Ascending aorta (tissue), 2 donors: Measurements from ENCODE around the gene RDH16. TPM values are rescaled to one million over a fixed set of nuclear protein-coding genes. Genes with fewer than 3 reads are reported as not detected.
A peak's percentile ranks its signal among the peaks of the same experiment; 100 is the strongest.

Source experiments
- DNase-seq, 2 donors: peaks; one replicate each; pipeline ENCODE4 v3.0.0-alpha.2; 2019; ENCODE audit warnings: low spot score in 2 of 2
- H3K27ac ChIP-seq, 2 donors: fragments of 200-600 bp; sonication (generic); one replicate each; pipeline ENCODE4 v1.5.1; 2016 to 2017; ENCODE audit warnings: mild to moderate bottlenecking in 1 of 2
- H3K27me3 ChIP-seq: fragments of 200-600 bp; sonication (generic); one replicate; pipeline ENCODE4 v1.5.1; 2017
- H3K36me3 ChIP-seq, 2 donors: fragments of 200-600 bp; sonication (generic); one replicate each; pipeline ENCODE4 v1.5.1; 2016
- H3K4me1 ChIP-seq, 2 donors: fragments of 200-600 bp; sonication (generic); one replicate each; pipeline ENCODE4 v1.5.1; 2016 to 2017; ENCODE audit warnings: mild to moderate bottlenecking in 1 of 2
- H3K4me3 ChIP-seq, 2 donors: fragments of 200-600 bp; sonication (generic); one replicate each; pipeline ENCODE4 v1.5.1; 2016 to 2017; ENCODE audit warnings: mild to moderate bottlenecking in 1 of 2
- H3K9me3 ChIP-seq, 2 donors: fragments of 200-600 bp; sonication (generic); one replicate each; pipeline ENCODE4 v1.5.1; 2016
- CTCF ChIP-seq, 3 experiments: fragments of 200-600 bp in 2 of 3; fragments of 450-650 bp in 1 of 3; sonication (generic) in 2 of 3; IDR thresholded peaks; one replicate each; pipeline ENCODE4 v1.5.1; 2016 to 2019; ENCODE audit warnings: antibody characterized with exemption in 3 of 3, mild to moderate bottlenecking in 1 of 3, moderate library complexity in 1 of 3
- intact Hi-C: fragments of 100-400 bp; cut with DNase I; formaldehyde crosslinking; loops from one replicate; pipeline ENCODE4 v1.15.1; 2023
- total RNA-seq: library from RNA; depleted of rRNA; stranded (reverse); fragments of >200 nt; gene quantifications from one replicate; pipeline ENCODE4 v1.1.0, GENCODE V29; 2016

RDH16 gene
- total RNA-seq, 1 donor from 2014 or later: 5.6 TPM

DNA sequence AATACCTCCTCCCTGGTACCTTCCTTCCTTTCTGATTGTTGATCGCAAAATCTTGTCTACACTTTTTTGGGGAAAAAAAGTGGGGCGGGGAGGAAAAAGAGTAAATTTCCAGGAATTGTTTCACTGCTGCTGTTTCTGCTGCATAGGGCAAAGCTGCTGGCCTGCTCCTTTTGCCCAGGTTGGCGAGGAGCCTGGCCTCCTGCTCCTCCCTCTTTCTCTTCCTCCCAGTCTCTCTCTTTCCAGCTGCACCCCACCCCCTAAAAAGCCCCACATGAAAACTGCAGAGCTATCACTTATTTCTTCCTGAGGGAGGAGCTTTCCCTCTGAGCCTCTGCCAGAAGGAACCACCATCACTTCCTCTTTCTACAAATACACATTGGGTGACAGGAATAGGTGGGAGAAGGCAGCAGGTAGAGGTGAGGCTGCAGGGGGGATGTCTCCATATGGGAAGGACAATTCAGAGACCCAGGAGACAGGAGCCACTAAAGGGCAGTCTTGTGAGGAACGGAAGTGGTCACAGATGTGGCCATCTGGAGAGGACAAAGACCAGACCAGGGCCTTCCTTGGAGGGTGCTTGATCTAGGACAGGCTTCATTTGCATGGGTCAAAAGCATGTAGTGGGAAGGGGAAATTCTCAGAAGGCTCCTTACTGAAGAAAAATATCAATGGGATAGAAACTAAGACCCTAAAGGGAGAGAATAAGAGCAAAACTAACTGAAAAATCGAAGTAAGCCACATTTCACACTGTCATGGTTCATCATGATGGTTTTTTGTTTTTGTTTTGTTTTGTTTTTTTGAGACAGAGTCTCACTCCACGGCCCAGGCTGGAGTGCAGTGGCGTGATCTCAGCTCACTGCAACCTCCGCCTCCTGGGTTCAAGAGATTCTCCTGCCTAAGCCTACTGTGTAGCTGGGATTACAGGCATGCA lies 34.2 kb upstream of the RDH16 start:
- Histone ChIP-seq H3K4me1 (no peaks in the 10 kb centered on the region), H3K9me3 (no peaks in the 10 kb centered on the region), H3K36me3 (peaks cover 0 to 11% of the 10 kb centered on the region in 2 donors), H3K27ac (no peak overlapping the region), H3K4me3 (no peak overlapping the region), H3K27me3 (no peaks in the 10 kb centered on the region)
- intact Hi-C loops: no loop called here
- DNase-seq: no peak
- TF ChIP-seq CTCF (IDR thresholded peaks at IDR 0.05): no peak

- H3K27ac ChIP-seq: no peak overlapping the region
- DNase-seq: no peak
- H3K27me3 ChIP-seq: no peaks in the 10 kb centered on the region
- intact Hi-C loops: no loop called here
- no peak for TF ChIP-seq CTCF (IDR thresholded peaks at IDR 0.05)
- H3K4me1 ChIP-seq: no peaks in the 10 kb centered on the region
- peaks cover 0 to 7% of the 10 kb centered on the region in 2 donors for H3K36me3 ChIP-seq
- no peak overlapping the region for H3K4me3 ChIP-seq
- H3K9me3 ChIP-seq: no peaks in the 10 kb centered on the region
Measured at GRCh38 chr12:56990648-56991318, 33.4 kb upstream of the RDH16 start.

DNA sequence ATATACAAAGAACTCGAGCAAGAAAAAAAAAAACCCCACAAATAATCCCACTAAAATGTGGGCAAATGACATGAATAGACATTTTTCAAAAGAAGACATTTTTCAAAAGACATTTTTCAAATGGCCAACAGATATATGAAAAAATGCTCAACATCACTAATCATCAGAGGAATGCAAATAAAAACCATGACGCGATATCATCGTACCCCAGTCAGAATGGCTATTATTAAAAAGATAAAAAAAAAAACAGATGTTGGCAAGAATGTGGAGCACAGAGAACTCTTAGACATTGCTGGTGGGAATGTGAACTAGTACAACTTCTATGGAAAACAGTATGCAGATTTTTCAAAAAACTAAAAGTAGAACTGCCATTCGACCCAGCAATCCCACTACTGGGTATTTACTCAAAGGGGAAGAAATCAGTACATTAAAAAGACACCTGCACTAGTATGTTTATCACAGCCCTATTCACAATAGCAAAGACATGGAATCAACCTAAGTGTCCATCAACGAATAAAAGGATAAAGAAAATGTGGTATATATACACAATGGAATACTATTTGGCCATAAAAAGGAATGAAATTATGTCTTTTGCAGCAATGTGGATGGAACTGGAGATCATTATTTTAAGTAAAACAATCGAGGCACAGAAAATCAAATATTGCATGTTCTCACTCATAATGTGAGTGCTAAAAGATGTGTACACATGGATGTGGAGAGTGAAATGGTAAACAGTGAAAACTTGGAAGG lies 32.6 kb upstream of the RDH16 start:
- intact Hi-C loops: no loop called here
- no peak for DNase-seq
- Histone ChIP-seq H3K4me3 (no peak overlapping the region), H3K36me3 (no peaks in the 10 kb centered on the region), H3K4me1 (no peaks in the 10 kb centered on the region), H3K27me3 (no peaks in the 10 kb centered on the region), H3K27ac (no peak overlapping the region), H3K9me3 (no peaks in the 10 kb centered on the region)
- no peak for TF ChIP-seq CTCF (IDR thresholded peaks at IDR 0.05)

- no peaks in the 10 kb centered on the region for H3K36me3 ChIP-seq
- no peak overlapping the region for H3K27ac ChIP-seq
- H3K4me1 ChIP-seq: no peaks in the 10 kb centered on the region
- no peaks in the 10 kb centered on the region for H3K9me3 ChIP-seq
- no peaks in the 10 kb centered on the region for H3K27me3 ChIP-seq
- intact Hi-C loops: no loop called here
- no peak for DNase-seq
- no peak overlapping the region for H3K4me3 ChIP-seq
- TF ChIP-seq CTCF (IDR thresholded peaks at IDR 0.05): no peak
Measured at GRCh38 chr12:56988207-56988739, 30.9 kb upstream of the RDH16 start.

DNA sequence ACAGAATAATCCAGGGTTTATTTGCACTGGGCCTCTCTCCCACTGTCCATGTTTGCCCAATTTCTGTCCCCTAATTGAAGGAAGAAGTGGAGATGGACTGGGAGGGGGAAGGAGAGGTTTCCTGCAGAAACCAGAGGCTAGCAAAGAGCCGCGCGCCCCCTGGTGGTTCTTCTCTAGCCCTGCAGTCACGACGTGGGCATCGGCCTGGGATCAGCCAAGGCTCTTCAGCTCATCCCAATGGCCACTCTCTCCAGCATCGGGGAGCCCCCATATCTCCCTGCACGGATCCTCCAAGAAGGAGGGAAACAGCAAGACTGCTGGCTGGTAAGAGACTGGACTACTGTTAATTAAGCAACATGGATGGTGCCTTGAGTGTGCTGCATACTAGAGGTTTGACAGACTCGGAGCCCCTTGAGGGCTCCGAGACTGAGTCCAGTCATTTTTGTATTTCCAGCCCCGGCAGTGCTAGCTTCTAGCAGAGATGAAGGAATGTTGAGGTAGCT lies 30.2 kb upstream of the RDH16 start:
- Histone ChIP-seq H3K4me1 (no peaks in the 10 kb centered on the region), H3K27me3 (no peaks in the 10 kb centered on the region), H3K9me3 (no peaks in the 10 kb centered on the region), H3K4me3 (no peak overlapping the region), H3K27ac (no peak overlapping the region), H3K36me3 (no peaks in the 10 kb centered on the region)
- peak in 1 of 2 donors; percentile 80 for DNase-seq
- peak; percentile 87 to 91 (median 90) for TF ChIP-seq CTCF (IDR thresholded peaks at IDR 0.05)
- intact Hi-C loops: loop anchor here (1.0 kb wide), 1 partner anchor 230 kb away; no protein-coding TSS in a partner anchor
